CD4-positive, alpha-beta T cell treated with Interleukin-4 for 4 hours (primary cell): Measurements from ENCODE around the gene HMG20A.

Experiments used
- DNase-seq: peaks from one replicate; pipeline ENCODE4 v3.0.0-alpha.2; 2020

HMG20A gene

GRCh38 chr15:77502379-77503095 is 81.8 kb downstream of the HMG20A start:
- DNase-seq, result no peak

GRCh38 chr15:77503240-77503639 is 82.6 kb downstream of the HMG20A start:
- DNase-seq, result no peak

DNA sequence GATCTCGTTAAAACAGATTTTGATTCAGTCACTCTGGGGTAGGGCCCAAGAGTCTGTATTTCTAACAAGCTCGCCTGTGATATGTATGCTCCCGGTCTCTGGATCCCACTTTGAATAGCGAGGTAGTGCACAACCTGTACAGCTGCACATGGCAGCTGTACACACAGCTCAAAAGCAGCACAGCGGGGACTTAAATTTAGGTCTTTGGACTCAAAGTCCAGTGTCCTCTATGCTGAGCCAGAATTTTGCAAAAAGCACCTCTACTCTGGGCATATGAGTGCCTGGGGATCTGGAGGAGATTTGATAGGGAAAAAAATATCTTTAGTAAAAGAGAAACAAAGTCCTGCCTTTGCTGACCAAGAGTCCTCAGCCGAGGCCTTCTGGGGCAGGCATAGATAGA is 83.1 kb downstream of the HMG20A start:
- no peak for DNase-seq

DNA sequence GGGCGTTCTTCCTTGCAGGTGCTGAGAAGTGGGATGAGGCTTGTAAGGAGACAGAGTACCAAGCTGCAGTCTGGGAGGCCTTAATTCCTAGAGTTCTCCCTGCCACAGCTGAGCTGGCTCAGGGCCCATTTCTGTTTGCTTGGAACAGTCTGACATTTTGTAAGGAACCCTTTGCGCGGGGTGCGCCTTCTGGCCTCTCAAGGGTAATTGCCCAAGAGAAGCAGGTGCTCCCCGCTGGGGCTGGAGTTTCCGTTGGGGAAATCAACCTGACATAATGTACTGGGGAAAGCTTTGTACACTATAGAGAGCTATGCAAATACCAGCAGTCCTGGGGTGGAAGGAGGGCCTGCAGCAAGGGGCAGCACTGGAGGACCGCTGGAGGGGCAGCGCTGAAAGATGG is 83.6 kb downstream of the HMG20A start:
- DNase-seq, result no peak

DNA sequence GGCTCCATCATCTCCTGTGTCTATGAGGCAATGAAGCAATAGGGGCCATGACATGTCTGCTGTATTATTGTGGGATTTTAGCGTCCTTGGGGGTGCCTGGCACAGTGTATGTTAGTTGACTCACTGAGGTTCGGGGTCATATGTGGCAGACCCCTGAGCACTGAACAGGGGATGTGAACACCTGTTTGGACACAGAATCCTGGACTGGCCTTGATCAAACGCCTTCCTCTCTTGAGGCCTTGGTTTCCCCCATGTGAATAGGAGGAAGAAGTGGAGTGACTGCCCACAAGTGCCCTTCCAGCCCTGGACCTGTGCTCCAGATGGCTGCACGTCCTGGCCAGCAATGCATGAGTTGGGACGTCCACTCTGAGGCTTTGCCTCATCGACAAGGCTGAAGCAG is 84.2 kb downstream of the HMG20A start:
- no peak for DNase-seq

GRCh38 chr15:77505556-77505955 is 84.9 kb downstream of the HMG20A start:
- no peak for DNase-seq

DNA sequence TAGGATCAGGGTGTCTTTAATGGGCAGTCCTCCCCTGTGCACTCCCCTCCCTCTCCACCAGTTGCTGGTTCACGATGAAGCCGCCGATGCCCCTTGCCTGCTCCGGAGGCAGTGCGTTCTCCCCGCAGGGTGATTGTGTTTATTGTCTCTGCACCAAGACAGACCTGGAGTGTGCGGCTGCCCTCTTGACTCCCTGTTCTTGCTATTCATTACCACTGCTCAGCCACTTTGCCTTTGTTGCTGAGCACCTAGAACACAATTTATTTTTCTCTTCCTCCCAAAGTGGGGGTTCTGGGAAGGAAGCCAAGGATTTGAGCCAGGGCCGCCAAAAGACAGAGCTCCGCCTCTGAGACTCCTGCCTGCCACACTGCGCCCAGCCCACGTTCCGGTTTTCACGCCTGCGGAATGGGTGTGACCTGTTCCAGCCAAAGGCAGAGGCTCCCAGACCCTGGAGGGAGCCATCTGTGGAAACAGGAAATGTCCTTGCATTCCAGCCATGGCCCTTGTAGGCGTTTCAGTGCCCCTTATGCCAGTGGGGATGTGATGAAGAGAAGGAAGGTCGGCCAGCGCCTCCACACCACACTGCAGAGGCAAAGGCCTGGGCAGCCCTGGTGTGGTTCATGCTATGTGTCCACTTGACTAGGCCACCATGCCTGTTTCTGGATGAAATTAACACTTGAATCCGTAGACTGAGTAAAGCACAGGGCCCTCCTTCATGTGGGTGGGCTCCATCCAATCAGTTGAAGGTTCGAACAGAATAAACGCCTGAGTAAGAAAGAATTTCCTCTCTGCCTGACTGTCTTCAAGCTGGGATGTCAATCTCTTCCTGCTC is 85.8 kb downstream of the HMG20A start:
- no peak for DNase-seq

DNA sequence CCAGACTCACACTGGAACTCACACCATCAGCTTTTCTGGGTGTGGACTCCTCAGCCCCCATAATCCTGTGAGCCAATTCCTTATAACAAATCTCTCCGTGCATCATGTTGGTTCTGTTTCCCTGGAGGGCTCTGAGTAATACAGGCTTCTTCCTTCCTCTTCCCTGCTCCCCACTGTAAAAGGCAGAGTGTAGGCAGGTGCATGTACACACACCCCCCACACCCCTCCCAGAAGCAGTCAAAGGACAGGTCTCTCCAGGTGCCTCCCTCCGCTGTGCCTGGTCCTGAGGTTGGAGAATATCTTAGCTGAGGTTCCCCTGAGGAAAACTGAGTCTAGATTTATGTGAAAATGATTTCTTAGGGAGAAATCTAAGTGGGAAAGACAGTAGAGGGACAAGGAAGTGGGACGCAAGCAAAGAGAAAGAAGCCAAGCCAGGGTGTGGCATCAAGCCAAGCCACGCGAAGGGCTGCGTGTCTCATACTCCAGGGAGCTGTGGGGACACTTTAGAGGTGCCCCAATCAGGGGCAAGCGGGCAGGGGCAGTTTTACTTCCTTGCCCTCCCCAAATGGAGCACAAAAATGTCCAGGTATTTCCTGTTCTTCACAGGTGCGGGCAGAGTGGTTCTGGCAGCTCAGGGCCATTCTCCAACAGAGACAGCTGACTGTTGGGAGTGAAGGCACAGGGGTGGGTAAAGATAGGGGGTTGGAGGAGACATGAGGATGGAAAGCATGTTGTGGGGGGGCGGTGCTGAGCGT is 86.6 kb downstream of the HMG20A start:
- no peak for DNase-seq

GRCh38 chr15:77507911-77508310 is 87.2 kb downstream of the HMG20A start:
- no peak for DNase-seq

DNA sequence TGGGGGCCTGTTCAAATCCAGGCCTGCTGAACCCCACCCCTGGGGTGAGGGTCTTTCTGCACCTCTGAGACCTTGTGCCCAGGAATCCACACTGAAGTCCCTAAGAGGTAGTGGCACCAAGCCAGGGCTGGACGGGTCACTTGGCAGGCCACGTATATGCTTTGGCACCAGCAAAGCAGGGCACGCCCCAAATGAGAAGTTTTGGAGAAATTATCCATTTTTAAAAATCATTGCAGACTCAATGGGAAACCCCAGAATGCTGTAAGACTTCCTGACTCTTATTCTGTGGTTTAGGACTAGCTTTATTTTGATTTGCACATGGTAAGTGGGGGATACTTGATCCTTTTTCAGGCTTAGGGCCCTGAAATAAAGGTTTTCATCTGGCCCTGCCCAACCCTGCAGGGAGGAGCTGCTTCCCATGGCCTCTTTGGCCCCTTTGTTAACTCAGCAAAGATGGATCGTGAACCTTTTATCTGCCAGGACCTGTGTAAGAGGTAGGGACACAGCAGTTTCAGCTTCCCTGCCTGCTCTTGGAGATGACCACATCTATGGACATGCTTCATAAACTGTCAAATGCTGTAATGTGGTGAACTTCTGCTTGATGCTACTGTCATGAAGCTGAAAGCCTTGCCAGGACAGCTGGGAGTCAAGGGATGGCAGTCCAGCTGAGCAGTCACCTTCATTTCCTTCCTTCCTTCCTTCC is 88.0 kb downstream of the HMG20A start:
- DNase-seq, result no peak

GRCh38 chr15:77510066-77511057 is 89.7 kb downstream of the HMG20A start:
- no peak for DNase-seq

GRCh38 chr15:77511869-77512268 is 91.2 kb downstream of the HMG20A start:
- DNase-seq, result no peak

- DNase-seq, result no peak
Measured at GRCh38 chr15:77513226-77513625, 92.5 kb downstream of the HMG20A start.

DNA sequence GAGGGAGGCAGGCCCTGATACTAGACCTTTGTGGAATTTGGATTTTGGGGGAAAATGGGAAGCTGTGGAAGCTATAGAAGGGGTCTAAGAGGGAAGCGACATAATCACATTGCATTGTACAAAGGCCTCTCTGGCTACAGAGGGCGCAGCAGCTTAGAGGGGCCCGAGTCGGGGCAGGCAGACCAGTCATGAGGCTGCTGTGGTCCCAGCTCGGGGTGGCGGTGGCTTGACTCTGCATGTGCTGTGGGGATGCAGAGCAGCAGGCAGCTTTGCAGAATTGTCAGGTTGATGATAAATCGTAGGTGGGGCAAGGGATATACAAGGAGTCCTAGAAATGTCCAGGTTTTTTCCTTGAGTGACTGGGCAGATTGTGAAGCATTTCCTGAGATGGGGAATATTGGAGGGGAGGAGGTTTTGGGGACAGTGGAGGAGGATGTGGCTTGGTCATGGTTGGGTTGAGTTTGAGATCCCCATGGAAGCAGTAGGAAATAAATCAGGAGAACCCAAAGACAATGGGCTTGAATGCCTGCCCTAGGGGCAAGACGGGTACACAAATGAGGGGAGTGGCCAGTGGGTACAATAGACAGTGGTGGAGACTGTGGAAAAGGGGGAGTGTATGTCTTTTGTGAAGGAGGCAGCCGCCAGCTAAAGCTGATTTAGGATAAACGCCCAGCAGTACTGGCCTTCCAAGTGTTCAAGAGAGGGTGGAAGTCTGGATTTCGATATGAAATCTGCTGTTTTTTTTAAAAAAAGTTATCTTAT is 94.1 kb downstream of the HMG20A start:
- DNase-seq, result no peak

DNA sequence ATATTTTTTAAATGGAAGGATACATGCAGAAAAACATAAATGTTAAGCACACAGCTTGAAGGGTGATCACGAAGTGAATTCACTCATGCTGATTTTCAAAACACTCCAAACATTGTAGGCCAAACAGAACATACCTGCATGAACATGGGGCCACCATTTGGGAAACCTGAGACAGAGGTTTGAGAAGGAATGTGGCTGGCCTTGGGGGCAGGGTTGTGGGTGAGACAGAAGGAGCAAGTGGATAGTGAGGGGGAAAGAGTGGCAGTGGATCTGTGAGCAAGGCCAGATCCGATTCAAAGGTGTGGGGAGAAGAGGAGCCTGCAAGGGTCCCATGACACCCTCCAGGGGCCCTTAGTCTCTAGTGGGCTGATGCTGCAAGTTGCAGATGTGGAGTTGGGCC is 94.9 kb downstream of the HMG20A start:
- no peak for DNase-seq

DNA sequence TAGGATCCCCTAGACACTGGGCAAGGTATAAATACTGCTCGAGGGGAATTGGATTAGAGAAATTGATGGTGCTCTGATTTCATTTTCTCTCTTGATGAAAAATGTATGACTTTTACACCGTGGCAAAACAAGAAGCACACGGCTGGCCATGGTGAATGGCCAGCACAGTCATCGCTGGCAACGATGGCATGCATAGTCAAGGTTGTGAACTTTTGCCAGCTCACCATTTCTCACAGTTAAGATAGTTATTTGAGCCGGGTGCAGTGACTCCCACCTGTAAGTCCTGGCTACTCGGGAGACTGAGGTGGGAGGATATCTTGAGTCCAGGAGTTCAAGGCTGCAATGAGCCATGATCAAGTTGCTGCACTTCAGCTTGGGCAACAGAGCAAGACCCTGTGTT is 95.4 kb downstream of the HMG20A start:
- no peak for DNase-seq

GRCh38 chr15:77516786-77517185 is 96.1 kb downstream of the HMG20A start:
- DNase-seq, result no peak

DNA sequence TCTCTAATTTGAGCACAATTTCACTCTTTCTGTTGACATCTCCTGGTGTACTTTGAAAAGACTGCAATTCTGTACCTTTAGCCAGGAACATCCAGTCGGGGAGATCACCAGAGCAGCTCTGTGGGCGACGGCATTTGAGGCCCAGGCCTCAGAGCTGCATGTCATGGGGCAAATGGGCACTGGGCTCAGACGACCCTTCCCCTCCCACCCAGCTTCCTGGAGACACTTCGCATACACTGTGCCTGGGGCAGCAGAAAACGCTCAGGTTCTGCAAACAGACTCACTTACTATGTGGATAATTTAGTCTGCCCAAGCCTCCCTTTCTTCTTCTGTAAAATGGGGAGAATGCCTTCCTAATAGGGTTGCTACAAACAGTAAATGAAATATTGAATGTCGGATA is 96.9 kb downstream of the HMG20A start:
- DNase-seq, result no peak

GRCh38 chr15:77518458-77518857 is 97.8 kb downstream of the HMG20A start:
- DNase-seq, result no peak

- DNase-seq, result no peak
Measured at GRCh38 chr15:77519540-77519939, 98.9 kb downstream of the HMG20A start.

GRCh38 chr15:77521206-77521605 is 100.5 kb downstream of the HMG20A start:
- DNase-seq, result no peak
